Fibroblast of skin of left biceps (primary cell): ENCODE results near the gene STAB2.
A peak's percentile ranks its signal among the peaks of the same experiment; 100 is the strongest.
"Not testable (repeated sequence)": the region's sequence is repeated elsewhere in the genome, so short reads cannot be mapped to it uniquely, and the experiment has no call there.

ENCODE experiments used
- DNase-seq, 2 experiments: peaks; one replicate each; pipeline ENCODE4 v3.0.0-alpha.2; 2013; ENCODE audit warnings: low read depth in 2 of 2

Gene STAB2

GRCh38 chr12:103645202-103645601 is 58.1 kb downstream of the STAB2 start:
- DNase-seq = peak; percentile 19 to 20

GRCh38 chr12:103647267-103647666 is 60.2 kb downstream of the STAB2 start:
- peak; percentile 83 to 87 for DNase-seq

- DNase-seq = no peak
These were observed 65.7 kb downstream of the STAB2 start for GRCh38 chr12:103652808-103653207.

- not testable (repeated sequence) for DNase-seq
These were observed 66.6 kb downstream of the STAB2 start for GRCh38 chr12:103653568-103654173.

GRCh38 chr12:103654816-103655215 is 67.7 kb downstream of the STAB2 start:
- DNase-seq = no peak

GRCh38 chr12:103656291-103656690 is 69.2 kb downstream of the STAB2 start:
- DNase-seq = no peak

- no peak for DNase-seq
These were observed 70.3 kb downstream of the STAB2 start for GRCh38 chr12:103657331-103657730.

GRCh38 chr12:103664626-103665025 is 77.6 kb downstream of the STAB2 start:
- no peak for DNase-seq

- DNase-seq = no peak
These were observed 78.9 kb downstream of the STAB2 start for GRCh38 chr12:103665971-103666370.

GRCh38 chr12:103667125-103667524 is 80.1 kb downstream of the STAB2 start:
- DNase-seq = no peak

- DNase-seq = no peak
These were observed 81.4 kb downstream of the STAB2 start for GRCh38 chr12:103668520-103668919.

- DNase-seq = no peak
These were observed 84.3 kb downstream of the STAB2 start for GRCh38 chr12:103671367-103671766.

GRCh38 chr12:103672401-103673119 is 85.5 kb downstream of the STAB2 start:
- DNase-seq = no peak

GRCh38 chr12:103673487-103673886 is 86.4 kb downstream of the STAB2 start:
- no peak for DNase-seq

- DNase-seq = no peak
These were observed 86.9 kb downstream of the STAB2 start for GRCh38 chr12:103673891-103674375.

GRCh38 chr12:103676893-103677292 is 89.8 kb downstream of the STAB2 start:
- no peak for DNase-seq

GRCh38 chr12:103677341-103677740 is 90.3 kb downstream of the STAB2 start:
- DNase-seq = no peak

- DNase-seq = no peak
These were observed 90.8 kb downstream of the STAB2 start for GRCh38 chr12:103677905-103678304.

GRCh38 chr12:103679421-103680170 is 92.5 kb downstream of the STAB2 start:
- no peak for DNase-seq

- no peak for DNase-seq
These were observed 93.6 kb downstream of the STAB2 start for GRCh38 chr12:103680591-103681141.

- DNase-seq = no peak
These were observed 99.0 kb downstream of the STAB2 start for GRCh38 chr12:103686026-103686425.

- no peak for DNase-seq
These were observed 100.2 kb downstream of the STAB2 start for GRCh38 chr12:103687253-103687652.
